Occipital lobe (tissue), 2 donors: ENCODE measurements around the gene COPS9. TPM values are rescaled to one million over a fixed set of nuclear protein-coding genes. Genes with fewer than 3 reads are reported as not detected.

Experiments used
- DNase-seq: peaks from one replicate; lab custom pipeline; 2025; lab: John Stamatoyannopoulos, UW
- total RNA-seq: library from RNA; depleted of rRNA; stranded (reverse); fragments of >200 nt; gene quantifications from one replicate; pipeline ENCODE4 v1.2.3, GENCODE V29; 2014

COPS9 gene
- total RNA-seq, 1 donor from 2014 or later = 81.1 TPM

GRCh38 chr2:240112914-240113690 is 23.0 kb downstream of the COPS9 start:
- no peak for DNase-seq

GRCh38 chr2:240111253-240111652 is 24.9 kb downstream of the COPS9 start:
- DNase-seq = no peak

- no peak for DNase-seq
Measured at GRCh38 chr2:240109386-240109785, 26.7 kb downstream of the COPS9 start.

GRCh38 chr2:240107477-240107796 is 28.7 kb downstream of the COPS9 start:
- no peak for DNase-seq

- no peak for DNase-seq
Measured at GRCh38 chr2:240106765-240107476, 29.2 kb downstream of the COPS9 start.

GRCh38 chr2:240105982-240106381 is 30.1 kb downstream of the COPS9 start:
- no peak for DNase-seq

GRCh38 chr2:240103136-240103535 is 33.0 kb downstream of the COPS9 start:
- no peak for DNase-seq

- no peak for DNase-seq
Measured at GRCh38 chr2:240098349-240098748, 37.8 kb downstream of the COPS9 start.

- DNase-seq = no peak
Measured at GRCh38 chr2:240095556-240096523, 40.3 kb downstream of the COPS9 start.

GRCh38 chr2:240089306-240089705 is 46.8 kb downstream of the COPS9 start:
- no peak for DNase-seq

GRCh38 chr2:240086563-240086962 is 49.5 kb downstream of the COPS9 start:
- no peak for DNase-seq

Other genes starting within 250 kb of the COPS9 start
- gene NDUFA10, start 111.0 kb downstream of the COPS9 start, total RNA-seq = 72.4 TPM
- gene OR6B2, start 105.9 kb downstream of the COPS9 start, total RNA-seq = not detected
- not detected for gene OR6B3, start 82.8 kb downstream of the COPS9 start, total RNA-seq
- 0.94 TPM for gene OTOS, start 4.4 kb upstream of the COPS9 start, total RNA-seq